Inferior parietal cortex (tissue), 1 donor: ENCODE results near the gene PDCD10.
A peak's percentile ranks its signal among the peaks of the same experiment; 100 is the strongest.

ENCODE experiments used
- DNase-seq: peaks from one replicate; pipeline ENCODE4 v3.0.0-alpha.2; 2016; ENCODE audit errors: extremely low spot score

PDCD10 gene

DNA sequence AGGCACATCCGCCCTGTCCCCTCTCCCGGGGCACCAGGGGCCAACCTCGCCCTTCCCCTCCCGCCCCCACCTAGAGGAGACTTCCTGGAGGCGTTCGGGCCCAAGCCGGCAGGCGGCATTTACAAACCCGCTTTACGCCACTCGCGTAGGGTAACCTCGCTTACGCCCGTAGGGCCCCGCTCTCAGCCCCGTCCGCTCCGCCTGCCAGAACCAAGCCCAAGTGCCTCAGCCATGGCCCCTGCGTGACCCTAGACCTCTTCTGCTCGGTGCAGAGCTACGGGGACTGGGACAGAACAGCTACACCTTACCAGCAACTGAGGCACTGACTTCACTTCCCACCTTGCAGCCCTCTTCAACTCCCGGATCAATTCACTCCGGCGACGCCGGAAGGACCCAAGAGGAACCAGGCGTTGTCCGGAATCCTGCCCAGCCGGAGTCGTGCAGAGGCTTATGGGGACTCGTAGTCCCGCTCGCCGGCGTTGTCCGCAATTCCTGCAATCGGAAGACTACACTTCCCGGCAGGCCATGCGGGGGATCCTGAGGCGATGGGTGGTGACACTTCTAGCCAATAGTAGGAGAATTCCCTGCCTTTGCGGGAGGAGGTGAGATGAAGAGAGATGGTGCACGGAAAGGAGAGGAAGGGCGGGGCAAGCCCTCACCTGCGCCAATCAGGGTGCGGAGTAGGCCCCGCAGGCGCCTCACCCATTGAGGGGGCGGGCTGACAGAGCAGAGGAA lies at the start of gene PDCD10:
PDCD10 (minus strand) TSS at position 395 of the 735 bp plus-strand sequence. CDS start 14,735 bp downstream, outside the sequence.
- DNase-seq, result peak; percentile 99

DNA sequence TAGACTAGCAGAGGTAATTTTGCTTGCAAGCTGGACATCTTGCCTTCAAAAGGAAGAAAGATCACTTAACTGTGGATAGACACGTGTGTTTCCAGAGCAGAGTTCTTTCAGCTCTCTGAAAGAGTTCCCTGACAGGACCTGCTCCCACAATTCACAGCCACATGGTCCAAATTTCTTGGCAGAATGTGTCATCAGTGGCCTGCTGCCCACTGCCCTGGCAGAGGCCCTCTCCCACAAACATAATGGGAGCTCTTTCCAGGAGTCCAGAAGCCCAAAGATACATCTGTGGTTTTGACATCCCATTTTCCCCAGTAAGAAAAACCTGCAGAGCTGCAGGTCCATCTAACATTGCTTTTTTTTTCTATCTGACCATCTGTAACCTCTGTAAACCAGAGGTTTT lies 49.1 kb upstream of the PDCD10 start:
- DNase-seq, result peak; percentile 47

DNA sequence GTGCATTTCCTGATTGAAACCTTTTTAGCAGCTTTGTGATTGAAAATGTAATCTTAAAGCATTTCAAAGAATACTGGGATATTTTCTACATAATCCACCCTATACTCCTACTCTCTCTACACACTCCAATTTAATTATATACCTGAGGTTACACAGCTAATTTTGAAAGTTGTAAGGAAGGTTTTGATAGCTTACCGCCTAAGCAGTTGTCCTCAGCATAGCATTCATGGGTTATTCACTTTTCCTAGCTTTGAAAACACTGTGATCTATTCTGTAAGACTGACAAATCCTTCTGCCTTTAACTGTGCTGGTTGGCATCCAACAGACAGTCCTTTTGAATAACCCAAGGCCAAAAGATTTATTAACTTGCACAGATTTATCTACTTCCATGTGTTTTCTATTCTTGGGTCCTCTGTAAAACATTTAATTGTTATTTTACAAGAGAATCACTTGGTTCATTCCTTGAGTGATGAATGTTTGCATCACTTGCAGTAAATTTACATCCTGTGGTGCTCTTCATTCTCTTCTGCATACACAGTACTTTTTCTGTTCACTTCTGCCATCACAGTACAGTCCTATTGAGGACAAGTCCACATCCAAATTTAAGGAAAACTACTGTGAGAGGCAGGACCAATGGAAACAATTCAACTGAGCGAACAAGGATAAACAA lies 45.7 kb upstream of the PDCD10 start:
- peak; percentile 25 for DNase-seq

DNA sequence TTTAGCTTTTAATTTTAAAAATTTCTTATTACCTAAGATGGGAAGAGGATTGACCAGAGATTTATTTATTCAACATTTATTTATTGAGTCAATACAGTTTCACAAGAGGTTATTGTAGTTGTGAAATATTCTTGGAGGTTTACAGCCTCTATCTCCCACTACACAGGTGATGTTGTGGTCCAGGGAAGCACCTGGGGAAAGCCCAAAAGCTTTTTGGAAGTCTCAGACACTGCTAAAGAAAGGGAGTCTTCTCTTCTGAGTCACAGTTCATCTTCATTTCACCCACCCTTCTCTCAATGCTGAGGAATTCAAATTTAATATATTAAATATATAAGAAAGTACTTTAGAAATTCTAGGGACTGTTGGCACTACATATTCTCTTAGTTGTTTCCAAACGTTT lies 42.7 kb upstream of the PDCD10 start:
- no peak for DNase-seq

DNA sequence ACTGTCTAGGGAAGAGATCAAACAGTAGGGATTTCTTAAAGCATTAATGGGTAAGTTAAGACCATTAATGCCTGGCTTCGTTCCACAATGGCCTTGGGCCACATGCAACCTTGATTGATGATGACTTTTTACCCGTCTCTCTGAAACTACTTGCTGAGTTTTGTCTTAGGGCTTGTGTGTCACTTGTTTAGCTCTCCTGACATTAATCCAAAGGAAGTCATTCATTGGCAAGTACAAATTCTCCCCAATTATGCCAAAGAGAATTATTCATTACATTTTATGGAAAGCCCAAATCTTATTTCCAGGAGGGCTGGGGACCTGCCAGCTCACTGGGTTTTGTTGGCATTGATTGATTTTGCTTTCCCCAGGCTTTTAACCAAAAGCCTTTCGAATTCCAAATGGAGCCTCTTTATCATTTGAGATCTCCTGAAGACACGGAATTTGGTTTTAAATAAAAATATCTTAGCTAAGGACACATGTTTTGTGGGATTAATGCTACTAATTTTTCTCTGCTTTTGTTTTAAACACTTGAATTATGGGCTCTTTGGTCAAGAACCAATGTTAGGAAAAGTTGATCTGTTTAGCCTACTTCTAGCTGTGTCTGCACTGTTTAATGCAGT lies 41.5 kb upstream of the PDCD10 start:
- no peak for DNase-seq

DNA sequence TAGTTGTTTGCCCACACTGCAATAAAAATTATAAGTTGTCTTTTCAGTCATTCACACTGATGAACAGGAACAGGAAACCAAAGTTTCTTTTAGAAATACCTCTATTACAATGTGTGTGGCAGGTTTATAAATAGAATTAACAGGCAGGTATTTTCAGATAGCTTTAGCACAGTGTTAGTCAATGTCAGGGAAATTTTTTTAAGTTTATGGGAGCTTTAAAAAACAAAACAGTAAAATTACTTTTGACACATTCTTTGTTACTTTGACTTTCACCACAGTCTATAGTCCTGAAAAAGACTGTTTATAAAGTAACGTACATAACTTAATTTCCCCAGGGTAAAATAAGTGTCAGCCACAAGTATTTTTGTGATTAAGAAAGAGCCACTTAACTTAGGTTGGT lies 38.9 kb upstream of the PDCD10 start:
- no peak for DNase-seq

DNA sequence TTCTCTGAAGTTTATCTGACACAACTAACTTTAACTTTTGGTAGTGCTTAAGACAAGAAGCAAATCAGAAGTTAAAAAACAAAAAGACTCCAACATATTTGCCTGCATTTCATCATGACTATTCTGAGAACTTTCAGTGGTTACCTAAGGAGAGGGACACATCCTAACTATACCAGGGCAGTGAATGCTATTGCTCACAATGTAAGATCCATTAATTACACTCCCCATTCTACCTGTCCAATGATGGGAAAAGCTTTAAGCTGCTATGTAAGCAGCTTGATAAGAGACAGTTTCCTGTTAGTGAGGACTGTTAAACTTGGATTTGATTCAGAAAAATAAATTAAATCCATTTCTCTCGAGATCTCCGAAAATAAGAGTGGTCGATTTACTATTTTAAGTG lies 38.3 kb upstream of the PDCD10 start:
- DNase-seq, result no peak

DNA sequence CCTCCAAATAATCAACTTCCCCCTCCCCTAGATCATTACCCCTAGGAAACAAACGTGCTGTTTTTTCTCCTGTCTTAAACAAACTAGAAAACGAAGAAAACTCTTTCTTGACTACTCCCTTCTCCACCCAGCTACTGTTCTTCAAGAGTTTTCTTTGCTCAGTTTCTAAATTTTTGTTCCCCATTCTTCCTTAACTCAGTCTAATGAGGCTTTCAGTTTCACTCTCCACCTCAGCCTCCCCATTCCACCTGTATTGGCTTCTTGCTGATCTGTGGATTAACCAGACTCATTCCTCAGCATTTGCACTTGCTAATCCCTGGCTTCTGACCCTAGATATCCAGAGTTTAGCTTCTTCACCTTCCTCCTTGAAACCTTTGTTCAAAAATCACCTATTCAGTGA lies 27.6 kb upstream of the PDCD10 start:
- no peak for DNase-seq

DNA sequence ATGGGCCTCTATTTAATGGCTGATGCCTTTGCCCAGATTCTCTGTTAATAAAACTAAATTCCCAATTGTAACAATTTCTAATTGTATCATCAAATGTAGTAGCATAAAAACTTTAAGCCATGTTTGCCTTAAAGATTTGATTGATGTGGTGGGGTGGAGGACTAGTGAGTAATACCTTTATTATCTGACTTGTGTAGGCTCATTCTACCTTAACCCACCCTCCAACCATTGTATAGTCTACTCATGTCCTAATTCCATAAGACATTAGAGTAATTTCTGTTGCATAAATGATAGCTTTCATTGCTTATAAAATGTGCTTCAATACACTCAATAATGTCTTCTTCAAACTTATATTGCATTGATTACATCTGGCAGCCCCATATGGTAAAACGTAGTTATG lies 26.6 kb upstream of the PDCD10 start:
- no peak for DNase-seq

DNA sequence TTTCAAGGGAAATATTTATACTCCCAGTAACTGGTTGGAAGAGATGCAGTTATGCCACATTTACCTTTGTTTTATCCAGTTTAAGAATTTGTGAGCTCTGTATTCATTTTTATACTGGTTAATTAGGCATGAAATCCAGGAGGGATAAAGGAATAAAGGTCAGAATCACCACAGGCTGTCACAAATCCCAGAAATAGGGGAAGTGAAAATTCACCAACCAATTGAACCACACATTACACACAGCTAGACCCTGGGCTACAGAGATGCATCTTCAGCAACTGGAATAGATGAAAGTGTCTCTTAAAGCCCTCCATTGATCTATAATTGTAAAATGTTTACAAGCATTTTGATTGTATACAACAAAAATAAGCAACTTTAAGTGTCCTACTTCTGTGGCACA lies 19.4 kb upstream of the PDCD10 start:
- DNase-seq, result no peak

DNA sequence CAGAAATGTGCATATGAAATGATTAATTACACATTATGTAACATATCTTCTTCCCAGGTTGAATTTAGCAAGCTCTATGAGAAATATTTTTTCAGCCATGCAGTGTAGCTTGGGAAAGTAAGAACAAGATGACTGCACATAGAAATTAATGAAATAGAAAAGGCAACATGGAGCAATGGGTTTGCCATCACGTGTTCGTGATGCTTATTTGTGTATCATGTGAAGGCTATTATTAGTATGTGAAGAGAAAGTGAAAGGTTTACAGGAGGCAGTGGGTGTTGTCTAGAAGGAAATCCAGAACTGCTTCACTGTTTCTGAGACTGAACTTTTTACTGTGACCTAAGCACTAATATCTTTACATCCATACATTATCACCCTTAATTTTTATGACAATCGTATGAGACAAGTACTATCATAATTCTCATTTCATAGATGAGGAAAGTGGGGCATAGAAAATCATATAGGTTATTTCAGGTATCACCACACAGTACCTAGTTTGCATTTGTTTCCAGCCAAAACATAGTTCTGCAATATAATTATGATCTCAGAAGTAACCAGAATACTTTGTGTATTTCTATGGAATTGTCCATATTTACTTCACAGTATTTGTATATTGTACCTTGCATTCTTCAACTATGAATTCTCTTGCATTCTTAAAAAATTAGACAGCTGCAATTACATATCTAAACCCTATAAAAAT lies 15.7 kb upstream of the PDCD10 start:
- DNase-seq, result no peak

DNA sequence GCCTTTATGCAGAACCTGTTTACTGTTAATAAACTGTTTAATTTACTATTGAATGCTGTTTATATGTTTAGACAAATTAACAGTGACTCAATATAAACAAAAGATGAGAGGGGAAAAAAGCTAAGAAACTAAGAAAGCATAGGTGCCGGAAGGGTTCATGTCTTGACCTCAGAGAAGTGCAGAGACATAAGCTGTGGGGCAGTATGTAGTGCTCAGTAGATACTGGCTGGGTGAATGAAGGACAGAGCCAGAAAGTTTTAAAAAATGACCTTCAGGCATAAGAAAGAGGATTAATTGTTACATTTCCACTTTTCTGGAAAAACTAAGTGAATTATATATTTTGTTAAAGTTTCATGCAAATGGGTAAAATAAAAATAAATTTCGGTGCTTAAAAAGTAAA lies 15.0 kb upstream of the PDCD10 start:
- no peak for DNase-seq

DNA sequence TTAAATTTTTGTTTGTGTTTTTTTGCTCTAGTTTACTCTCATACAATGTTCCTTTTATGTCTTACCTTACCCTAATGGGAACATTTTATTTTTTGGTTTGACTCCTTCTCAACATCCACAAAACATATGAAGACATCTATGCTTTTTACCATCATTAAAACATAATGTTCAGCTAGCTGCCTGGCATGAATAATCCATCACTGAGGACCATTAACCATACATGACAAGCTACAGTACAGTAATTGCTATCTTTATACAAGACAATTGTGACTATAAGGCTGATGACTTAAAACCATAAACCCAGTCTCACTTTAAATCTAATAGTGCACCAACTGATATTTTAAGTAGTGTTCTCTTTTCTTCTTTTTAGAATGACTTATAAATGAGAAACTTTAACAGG lies 14.5 kb upstream of the PDCD10 start:
- DNase-seq, result no peak

DNA sequence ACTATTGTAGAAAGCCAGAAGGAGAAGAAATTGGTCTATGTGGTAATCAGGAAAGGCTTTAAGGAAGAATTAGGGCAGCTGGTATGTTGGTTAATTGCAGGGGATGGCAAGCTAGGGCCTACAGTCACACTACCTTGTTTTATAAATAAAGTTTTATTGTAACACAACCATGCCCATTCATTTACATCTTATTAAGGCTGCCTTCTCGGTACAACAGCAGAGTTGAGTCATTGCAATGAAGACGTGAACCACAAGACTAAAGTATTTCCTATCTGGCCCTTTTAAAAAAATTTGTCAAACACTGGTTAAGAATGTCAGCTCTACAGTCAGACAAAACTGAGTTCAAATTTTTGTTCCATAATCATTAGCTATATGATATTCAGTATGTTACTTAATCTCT lies 9.1 kb upstream of the PDCD10 start:
- no peak for DNase-seq

DNA sequence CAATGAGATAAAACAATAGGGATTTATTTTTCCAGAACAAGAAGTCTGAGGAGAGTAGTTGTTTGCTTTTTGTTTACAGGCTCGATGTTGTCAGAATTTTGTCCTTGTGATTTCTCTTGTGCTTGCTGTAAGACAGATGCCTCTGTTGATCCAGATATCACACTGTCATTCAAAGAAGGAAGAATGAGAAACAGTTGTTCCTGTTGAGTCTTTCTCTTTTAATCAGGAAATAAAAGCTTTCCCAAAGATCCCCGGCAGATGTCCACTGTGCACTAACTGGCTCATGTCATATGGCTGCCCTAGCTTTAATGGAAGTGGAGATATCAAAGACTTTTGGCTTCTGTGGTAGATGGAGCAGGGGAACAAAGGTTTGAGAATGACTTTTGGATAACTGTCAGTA lies 7.6 kb upstream of the PDCD10 start:
- DNase-seq, result peak; percentile 51

DNA sequence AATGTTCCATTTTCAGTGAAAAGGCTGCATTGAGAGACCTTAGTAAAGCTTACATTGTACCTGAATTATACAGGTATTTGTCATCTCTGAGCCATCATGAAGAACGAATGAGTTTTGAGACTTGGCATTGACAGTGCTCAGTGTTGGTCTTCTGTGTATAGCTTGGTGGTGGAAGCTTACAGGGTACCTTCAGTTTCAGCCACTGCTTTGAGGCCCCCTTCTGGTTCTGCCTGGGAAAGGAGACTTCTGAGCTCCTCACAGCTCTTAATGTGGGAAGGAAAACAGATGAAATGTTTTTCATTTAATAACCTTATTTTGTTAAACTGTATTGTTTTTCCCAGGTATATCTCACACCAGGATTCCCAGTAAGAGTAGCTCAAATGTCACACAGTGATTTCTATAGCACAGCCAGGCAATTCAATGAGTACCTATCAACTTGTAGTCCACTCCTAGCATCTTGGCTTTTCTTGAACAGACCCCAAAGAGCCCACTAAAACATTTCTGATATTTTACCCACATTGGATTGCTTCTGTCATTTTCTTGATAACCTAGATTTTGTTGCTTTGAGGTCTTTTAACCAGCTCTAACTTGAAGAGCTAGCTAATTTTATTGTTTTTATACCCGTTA lies 6.4 kb upstream of the PDCD10 start:
- DNase-seq, result peak; percentile 75

DNA sequence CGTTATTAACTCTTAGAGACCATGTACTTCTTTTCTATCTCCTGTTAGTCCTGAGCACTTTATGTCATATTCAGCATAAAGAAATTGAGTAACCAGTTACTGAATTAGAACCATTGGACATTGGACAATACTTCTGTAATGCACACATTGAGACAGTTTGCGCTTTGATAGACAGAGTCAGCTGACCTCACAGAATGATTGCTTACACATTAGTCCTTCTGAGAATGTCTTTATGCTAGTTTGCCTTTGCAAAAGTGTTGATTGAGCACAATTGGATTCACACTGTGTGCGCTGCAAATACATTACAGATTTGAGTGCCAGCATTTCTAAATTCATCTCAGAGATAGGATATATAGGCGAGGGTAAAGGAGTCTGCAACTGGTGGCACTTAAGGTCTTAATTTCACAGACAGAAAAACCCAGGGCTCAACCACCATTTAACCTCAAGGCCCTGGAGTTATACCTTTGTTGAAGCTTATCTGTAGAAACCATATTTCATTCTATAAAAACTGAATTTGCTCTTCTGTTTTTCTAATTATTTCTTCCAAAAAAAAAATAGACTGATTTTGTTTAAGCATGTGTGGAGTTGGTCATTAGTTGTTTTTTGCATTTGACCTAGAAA lies 4.6 kb upstream of the PDCD10 start:
- peak; percentile 75 for DNase-seq

DNA sequence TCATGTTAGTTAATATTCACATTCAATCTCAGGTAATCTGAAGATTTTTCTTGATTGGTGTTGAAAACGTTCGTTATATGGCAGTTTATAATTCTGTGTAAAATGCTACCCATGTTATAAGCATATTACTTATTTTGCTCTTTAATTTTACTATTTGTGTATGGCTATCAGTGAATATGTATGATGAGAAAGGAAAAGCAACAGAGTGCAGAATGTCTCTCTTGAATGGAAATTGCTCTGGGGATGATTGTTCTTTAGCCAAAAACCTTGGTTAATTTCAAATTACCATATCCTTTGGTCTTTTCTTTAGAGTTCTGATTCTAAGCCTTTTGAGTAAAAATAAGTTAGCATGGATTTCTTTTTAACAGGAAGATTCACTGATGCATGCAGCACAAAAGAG lies 3.3 kb upstream of the PDCD10 start:
- DNase-seq, result peak; percentile 43

DNA sequence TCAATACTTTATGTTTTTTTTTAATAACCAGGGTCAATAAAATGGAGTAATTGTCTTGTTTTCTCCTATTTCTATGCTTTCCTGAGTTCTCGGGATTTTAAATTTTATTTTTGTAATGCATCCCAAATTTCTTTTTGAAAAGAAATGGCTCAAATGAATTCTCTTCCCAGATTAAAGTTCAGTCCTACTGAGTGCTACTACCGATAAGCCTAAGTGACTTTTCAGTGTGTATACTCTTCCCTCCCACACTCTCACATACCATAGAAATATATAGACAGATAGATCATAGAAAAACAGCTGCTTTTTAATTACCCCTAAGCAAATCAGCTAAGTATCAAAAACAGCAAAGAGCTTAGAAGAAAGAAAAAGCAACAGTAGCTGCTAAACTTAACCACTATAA lies 2.3 kb upstream of the PDCD10 start:
- DNase-seq, result no peak

DNA sequence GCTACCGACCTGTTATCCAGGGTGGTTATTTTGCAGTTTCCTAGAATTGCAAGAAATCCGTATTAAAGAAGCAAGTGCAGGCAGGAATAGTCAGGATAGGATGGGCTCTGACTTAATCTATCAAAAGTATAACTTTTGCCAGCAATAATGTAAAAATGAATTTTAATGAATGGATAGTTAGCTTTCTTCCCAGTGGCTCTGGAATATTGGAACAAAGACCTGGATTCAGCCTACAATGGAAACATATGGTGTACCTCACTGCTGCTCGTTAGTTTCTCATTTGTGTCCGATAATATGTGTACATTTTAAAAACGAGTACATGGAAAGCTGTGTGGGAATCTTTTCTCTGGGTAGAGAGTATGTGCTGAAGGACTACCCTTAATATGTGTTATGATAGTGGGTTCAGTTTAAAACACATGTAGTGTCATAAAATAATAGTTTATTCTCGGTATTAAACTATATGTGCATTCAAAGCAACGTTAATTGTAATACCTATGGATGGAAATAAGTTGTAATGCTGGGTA lies 1.6 kb upstream of the PDCD10 start:
- peak; percentile 54 for DNase-seq
